ENCODE results near the gene MID1.
A peak's percentile ranks its signal among the peaks of the same experiment; 100 is the strongest.
"Not testable (repeated sequence)": the region's sequence is repeated elsewhere in the genome, so short reads cannot be mapped to it uniquely, and the experiment has no call there.

The MID1 gene

DNA sequence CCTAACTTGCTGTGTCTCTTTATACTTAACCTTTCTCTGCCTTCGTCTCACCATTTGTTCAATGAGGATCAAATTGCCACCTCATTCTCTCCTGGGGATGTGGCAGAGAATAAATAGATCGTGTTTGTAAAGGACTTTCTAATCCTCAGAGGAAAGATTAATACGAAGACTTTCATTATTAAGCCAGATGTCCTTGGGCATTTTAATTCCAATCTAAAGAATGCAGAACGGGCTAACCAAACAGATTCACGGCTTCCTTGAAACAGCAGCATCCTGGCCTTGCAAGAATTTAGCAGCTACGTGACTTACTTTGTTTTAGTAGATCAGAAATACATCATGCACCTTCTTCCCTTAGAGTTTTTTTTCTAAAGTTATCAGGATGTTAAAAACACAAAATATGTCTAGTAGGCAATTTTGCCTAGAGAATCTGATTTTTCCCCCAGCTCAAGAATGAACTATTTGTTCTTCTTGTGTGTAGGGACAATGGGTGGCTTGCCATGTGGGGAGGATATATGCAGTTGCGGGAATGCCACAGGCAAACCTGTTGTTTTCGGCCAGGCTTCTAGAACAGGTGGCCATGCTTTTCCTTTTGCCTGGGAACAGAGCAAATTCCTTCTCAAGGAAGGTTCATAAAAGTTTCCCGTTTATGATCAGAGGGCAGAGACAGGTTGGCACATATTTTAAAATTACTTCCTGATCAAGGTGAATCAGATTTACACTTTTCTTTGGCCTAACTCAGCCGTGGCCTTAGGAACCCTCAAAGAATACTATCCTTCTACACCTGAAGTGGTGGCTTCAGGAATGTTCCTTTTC, 3.0 kb downstream of the MID1 start:
- no peak for DNase-seq (ENCODE audit: low spot score)

DNA sequence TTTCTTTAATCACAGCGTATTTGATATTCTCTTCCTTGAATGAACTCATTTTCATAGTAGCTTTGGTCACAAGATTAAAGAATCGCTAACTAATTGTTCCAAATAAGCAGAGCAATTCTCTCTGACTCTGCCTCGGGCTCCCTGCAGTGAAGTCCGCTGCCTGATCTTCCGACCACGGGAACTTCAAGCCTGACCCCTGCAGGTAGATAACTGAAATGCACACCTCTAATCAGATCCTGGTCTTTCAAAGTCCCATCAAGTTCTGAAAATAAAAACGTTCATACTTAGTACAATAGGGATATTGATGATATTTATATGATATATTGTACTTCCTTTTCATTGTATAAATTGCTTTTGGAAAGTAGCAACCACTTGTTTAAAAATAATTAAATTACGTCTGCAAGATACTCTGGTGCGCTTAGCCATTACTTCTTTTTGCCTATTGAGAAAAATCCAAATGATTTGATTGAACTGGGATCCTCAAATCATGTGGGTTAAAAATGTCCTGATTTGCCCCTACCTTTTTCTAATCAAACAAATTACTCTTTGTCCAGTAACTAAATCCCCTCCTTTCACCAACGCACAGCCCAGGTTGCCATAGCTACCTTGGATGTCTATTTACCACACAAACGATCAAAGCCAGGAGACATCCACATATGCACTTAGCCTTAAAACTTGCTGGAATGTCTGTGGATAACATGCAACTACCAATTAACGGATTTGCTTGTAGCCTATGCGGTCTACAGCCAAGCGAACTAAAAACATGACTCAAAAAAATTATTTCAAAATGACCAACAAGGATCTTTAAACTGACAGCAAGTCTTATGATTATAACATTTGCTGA, 4.2 kb downstream of the MID1 start:
- DNase-seq (ENCODE audit: low spot score): peak; percentile 69

DNA sequence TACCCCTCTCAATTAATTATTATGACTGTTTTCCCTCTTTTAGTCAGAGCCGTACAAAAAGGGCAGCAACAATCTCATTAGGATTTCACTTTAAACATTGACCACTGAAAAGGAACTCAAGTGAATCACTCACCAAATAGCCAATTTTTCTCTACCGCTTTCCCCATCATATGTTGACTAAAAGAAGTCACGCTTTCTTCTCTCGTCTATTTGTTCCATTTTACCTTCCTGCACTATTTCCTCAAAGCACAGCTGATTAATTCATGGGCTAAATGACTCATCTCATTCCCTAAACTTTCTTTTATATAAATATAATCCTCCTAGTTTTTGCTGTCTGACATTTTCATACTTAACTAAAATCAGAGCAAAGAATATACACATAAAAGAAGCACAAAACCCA, 8.2 kb downstream of the MID1 start:
- peak; percentile 72 for DNase-seq (ENCODE audit: low spot score)

DNA sequence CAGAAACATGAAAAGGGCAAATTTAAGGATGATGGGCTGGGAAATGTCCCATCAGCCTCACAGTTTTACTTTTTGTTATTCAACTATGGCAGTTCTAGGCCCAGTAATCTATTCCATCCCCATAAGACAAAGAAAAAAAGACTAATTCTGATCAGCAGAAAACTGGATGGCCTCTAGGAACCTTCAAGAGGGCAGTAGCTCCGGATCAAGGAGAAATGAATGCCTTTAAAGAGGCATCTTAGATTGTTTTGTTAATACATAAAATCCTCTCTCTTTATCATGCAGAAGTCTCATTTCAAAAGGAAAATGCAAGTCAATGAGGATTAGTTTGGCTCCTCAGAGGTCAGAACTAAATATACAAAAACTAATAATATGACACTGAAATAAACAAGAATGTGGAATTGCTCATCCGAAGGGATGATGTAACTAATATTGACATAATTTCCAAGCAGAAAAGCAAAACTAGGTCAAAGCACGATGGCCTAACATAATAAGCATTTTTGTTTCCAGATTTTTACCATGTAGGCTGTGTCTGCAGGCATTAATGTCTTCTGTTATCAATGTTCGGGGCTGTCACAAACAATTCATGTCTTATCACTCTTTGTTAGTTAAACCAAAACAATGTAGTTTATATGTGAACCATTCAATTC, 8.8 kb downstream of the MID1 start:
- DNase-seq (ENCODE audit: low spot score): no peak

DNA sequence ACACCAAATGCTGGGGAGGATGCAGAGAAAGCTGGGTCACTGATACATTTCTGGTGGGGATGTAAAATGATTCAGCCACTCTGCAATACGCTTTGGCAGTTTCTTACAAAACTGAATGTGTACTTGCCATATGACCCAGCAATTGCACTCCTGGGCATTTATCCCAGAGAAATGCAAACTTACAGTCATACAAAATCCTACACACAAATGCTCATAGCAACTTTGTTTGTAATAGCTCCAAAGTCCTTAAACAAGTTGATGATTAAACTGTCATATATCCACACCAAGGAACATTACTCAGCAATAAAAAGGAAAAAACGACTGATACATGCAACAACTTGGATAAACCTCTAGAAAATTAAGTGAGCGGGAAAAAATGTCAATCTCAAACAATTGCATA, 12.3 kb downstream of the MID1 start:
- no peak for DNase-seq (ENCODE audit: low spot score)

DNA sequence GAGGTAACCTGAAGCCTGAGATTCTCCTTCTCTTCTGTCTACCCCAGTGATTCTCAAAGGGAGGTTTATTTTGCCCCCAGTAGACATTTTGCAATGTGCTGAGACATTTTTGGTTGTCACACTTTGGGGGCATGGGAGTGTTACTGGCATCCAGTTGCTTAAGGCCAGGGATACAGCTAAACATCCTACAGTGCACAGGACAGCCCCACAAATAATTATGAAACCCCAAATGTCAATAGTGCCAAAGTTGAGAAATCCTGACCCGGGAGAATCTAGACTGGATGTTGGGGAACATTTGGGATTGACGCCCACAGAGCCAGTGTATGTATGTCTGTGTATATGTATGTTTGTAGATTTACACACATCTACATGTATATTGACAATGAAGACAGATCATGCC, 13.2 kb downstream of the MID1 start:
- DNase-seq (ENCODE audit: low spot score): no peak

DNA sequence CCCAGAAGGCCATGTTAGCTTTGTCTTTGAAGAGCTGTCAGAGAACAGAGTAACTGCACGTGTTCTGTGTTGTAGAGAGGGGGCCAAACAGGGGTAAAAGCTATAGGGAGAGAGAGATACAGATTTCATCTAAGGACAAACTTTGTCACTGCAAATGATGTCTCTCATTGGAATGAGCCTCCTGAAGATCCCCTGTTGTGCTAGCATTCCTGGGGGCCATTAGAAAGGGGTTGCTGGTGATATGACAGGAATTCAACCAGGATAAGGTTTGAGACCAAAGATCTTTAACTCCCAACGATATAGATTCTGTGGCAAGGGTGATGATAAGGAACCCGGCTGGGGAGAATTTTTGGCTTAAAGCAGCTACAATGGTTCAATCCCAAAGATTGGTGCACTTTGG, 16.8 kb downstream of the MID1 start:
- DNase-seq (ENCODE audit: low spot score): no peak

DNA sequence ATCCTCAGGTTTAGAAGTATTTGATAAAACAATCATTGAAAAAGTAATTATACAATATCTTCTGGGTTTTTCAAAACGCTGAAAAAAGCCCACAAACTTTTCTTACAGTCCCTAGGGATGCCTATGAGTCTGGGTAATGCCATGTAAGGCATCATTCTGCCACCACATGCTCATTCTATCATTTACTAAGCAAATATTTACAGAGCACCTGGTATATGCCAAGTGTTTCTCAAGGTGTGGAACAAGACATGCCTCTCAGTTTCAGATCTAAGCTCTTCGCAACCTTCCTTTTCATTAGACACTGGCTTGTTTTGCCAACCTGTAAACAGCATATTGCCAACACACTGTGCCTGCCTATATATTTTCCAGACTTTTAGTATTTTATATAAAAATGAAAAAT, 17.7 kb downstream of the MID1 start:
- DNase-seq (ENCODE audit: low spot score): no peak

DNA sequence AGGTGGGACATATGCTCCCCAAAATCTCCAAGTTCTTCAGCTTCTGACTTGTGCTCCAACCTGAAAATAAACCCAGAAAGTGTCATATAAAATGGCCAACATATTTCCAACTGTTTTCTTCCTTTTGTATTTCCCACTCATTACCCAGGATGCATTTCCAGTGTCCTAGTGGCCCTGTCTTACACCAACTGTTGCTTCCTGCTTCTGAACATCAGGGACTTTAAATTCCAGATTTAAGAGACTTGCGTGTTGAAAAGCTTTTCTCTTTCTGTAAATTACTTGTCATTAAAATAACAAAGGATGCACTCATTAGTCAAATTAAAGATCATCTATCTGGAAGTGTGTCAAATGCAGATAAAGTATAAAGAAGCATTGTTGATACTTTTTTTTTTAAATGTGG, 19.9 kb downstream of the MID1 start:
- DNase-seq (ENCODE audit: low spot score): no peak

DNA sequence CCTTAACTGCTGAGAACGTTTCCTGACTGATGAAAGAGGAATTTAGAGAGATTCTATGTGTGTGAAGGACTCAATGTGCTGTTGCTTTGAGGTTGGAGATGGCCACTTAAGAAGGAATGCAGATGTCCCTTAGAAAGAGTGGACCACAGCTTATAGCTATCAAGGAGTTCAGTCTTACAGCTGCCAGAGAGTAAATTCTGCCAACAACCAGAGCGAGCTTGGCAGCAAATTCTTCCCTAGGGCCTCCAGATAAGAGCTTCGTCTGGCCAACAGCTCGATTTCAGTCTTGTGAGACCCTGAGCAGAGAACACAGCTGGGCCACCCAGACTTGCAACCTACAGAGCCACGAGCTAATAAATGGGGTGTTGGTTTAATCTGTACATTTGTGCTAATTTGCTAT, 21.8 kb downstream of the MID1 start:
- no peak for DNase-seq (ENCODE audit: low spot score)

DNA sequence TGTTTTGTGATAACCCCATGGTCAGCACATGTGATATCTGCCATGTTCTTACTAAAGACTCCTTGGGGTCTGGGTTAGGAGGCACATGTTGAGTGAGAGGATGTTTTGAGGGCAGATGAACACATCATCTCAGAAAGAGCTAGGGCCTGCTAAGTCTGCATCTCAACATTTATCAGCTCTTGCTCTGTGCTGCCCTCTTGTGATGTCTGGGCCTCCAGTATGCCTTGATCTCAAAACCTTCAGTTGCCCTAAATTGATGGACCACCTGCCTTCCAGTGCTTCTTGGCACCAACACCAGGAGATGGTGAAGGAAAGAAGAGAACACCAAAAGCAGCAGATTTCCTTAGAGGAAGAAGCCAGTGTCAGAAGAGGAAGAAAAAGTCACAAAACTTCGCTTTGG, 22.5 kb downstream of the MID1 start:
- DNase-seq (ENCODE audit: low spot score): no peak

DNA sequence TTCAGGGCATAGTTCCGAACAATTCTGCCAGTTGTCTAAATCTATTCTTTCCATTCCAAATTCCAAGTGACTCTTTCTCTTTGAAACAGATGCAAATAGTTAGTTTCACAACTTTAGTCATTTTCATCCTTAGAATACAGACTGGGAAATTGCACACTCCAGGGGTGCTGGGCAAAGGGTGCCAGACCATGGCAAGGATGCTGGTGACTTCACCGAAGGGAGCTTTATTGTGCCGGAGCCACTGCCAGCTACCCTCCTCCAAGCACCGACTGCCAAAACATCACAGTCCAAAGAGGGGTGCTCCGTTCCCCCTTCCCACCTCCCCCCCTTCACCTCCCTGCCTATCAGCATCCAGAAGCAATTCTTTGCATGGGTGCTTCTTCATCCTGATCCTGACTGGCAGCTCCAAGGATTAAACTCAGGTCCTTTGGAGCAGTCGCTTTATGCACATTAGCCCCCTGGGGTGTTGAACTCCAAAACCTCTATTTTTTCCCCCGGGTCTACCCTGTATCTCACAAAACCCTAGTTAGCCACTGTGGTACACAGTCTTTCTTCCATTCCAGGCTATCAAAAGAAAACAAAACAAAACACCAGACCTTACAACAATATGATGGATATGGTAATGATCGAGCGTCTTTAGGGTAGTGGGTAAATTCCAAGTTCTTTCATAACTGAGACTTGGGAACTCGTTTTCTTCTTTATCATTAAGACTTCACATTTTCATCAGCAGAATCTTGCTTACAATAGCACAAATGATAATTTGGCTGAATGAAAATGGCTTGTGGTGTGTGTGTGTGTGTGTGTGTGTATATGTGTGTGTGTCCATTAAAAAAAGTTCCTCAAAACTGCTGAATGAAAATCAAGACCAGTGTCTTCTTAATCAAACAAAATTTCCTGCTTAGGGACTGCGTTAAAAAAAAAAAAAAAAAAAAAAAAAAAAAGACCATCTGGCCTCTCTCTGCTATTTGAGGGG, 28.7 kb downstream of the MID1 start:
- DNase-seq (ENCODE audit: low spot score): no peak

DNA sequence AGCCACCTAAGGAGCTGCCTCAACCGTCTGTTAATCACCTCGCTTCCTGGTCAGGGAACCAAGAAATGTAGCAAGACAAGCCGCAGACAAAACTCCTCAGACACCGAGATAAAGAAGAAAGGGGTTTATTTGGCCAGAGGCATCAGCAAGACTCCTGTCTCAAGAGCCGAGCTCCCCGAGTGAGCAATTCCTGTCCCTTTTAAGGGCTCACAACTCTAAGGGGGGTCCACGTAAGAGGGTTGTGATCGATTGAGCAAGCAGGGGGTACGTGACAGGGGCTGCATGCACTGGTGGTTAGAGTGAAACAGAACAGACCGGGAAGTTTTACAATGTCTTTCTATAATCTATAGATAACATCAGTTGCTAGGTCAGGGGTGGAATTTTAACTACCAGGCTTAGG, 30.6 kb downstream of the MID1 start:
- not testable (repeated sequence) for DNase-seq (ENCODE audit: low spot score)

DNA sequence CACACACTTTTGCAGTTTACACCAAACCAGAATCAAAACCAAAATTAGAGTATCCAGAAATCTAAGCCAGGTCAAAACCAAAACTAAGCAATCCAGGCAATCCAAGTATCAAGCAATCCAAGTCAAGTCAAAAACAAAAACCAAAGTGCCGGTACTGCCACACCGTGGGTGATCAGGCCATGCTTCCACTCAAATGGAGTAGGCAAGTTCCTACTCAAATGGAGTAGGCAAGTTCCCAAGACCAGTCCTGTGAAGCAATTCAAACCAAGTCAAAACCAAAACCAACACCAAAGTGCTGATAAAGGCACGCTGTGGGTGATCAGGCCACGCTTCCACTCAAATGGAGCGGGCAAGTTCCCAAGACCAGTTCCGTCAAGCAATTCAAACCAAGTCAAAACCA, 31.3 kb downstream of the MID1 start:
- DNase-seq (ENCODE audit: low spot score): no peak

DNA sequence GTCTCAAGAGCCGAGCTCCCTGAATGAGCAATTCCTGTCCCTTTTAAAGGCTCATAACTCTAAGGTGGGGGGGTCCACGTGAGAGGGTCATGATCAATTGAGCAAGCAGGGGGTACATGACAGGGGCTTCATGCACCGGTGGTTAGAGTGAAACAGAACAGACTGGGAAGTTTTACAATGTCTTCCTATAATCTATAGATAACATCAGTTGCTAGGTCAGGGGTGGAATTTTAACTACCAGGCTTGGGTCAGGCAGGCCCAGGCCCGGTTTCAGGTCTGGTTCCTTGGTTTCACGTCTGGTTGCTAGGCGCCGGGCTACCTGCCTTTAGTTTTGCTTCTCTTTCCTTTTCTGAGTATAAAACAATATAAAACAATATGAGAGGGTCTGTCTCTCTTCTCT, 35.5 kb downstream of the MID1 start:
- DNase-seq (ENCODE audit: low spot score): not testable (repeated sequence)

DNA sequence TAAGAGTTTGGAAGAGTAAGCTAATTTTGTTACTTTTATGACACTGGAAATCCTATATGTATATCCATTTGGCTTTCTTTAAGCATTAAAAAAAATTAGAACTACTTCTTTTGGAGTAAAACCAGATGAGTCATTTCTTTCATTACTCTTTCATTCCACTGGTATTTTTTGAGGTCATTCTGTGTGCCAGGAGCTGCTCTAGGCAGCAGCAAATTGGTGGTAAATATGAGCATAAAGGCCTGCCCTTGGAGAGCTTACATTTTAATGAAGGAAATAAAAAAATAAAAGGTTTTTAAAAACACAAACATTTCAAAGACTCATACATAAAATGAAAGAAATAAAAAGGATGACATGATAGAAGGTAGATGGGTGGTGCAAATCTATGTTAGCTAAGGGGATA, 37.4 kb downstream of the MID1 start:
- DNase-seq (ENCODE audit: low spot score): peak; percentile 20

DNA sequence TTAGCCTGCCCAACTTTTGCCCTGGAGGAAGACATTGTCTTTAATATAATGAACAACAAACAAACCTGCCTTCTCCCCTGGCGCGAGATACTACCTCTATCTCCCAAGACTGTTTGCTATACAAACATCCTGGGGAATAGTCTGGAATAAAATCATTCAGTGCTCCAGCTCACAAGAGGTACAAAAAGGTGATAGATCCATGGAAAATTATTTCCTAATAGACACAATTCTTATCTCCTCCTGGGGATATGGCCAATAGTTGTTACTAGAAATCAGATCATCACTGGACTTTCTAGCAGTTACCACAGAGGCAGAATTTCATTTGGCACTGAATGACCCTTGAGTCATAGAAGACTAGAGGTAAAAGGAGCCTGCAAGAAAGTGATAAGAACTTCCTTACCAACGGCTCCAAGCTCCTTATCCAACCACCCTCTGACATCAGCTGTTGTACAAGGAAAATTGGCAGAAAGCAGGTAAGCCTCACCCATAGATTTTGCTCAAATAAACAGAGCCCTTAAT, 38.1 kb downstream of the MID1 start:
- DNase-seq (ENCODE audit: low spot score): peak; percentile 3

DNA sequence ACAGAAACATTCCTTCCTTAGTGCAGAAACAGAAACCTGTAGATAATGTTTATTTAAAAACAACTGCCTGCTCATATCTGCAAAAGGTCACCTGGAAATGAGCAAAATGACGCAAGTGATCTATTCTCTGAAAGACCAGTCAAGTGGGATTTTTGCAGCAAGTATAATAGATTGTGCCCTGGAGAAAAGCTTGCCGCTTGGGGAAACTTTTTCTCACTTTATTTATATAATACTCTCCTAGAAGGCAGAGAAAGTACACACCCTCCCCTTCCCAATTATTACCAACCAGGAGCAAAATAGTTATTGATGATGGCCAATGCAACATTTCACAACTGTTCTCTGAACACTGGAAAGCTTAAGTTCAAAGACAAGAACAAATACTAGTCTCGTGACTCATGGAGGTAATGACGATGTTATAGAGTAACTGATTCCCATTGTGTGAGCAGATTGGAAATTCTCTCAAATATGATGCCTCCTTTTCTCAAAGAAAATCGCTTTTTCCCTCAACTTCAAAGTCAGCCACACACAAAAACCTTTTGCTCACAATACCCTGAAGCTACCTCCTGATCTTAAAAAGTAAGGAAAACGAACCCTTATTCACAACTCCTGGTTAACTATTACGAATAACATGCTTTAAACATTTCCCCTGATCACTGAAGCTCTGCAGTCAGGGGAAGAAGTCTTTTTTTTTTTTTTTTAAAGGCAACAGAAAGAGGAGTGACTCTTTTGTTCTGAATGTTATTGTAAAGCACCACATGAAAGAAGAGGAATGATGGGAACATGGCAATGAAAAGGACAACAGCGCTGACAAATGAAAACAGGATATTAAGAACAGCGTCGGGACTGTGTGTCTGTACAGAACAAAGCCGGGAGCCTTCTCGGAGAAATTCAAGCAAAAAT, 41.0 kb downstream of the MID1 start:
- DNase-seq (ENCODE audit: low spot score): peak; percentile 74

DNA sequence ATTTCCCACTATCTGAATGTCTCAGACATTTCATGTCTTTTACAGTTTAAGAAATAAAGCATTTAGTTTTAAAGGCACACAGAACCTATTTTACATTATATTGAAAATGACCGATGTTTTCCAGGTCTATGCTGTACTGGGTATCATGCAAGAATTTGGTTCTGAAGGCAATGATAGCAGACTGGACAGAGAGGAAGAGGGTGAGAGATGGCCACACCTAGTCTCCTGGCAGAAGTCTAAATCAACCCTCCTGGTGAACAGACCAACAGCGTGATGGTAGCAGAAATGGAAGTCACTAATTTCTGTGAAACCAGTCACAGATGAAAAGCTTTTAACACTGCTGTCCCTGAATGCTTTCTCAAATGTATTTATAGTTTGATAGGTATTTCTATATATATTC, 41.9 kb downstream of the MID1 start:
- no peak for DNase-seq (ENCODE audit: low spot score)

DNA sequence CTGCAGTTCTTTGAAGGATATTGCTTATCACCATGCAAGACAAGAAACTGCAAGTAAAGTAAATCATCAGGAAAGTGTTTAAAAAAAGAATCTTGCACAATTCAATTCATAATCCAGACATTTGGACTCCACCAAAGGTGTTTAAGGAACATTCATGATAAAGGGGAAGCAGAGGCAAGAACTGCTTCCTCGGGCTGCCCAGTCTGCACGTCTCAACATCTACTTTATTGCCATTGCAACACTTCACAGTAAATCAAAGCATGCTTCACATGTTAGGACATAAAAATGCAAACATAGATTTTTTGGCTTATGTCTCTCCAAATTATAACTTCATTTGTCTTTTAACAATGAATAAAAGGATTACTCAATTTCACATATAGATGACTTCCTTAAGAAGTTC, 42.5 kb downstream of the MID1 start:
- no peak for DNase-seq (ENCODE audit: low spot score)
